ENCODE measurements around the gene KCTD4. TPM values are rescaled to one million over a fixed set of nuclear protein-coding genes. Genes with fewer than 3 reads are reported as not detected.
"Not testable (repeated sequence)": the region's sequence is repeated elsewhere in the genome, so short reads cannot be mapped to it uniquely, and the experiment has no call there.

KCTD4 gene
- total RNA-seq, 2 donors from 2014 or later: not detected

DNA sequence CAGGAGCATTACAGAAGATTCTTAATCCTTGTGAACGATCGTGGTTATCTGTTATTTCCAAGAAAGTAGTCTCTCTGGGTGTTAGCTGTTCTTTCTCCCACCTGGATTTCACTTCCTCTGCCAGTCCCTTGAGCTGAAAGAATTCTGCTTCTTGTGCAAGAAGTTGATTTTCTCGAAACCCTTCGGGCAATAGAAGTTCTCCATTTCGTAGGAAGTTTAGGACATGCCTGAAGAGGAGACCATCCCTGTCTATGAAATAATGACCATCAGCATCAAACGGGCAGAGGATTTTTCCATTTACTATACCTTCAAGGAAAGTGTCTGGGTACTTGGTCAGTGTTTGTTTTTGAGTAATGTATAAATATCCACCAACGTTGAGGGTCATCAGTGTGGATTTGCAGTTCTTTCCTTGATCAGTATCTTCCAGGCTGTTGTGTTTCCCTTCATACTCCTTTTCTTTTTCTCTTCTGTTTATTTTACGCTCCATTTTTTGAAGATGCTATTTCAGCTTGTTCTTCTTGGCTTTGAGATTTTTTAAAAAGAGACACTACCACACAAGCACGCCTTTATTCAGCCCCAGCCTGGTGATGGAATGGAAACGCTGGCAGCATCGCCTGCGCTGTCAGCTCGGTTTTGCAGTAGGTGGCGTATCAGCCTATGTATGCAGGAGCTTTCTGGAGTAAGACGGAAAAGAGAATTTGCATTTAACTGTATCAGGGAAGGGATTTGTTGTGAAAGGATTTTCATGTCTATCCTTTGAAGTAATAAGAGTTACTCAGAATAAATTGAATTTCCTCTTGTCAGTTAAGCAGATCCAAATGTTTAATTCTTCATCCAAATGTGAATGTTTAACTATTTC is 6.5 kb downstream of the KCTD4 start:
- ATAC-seq: no peak
- H3K27ac Mint-ChIP-seq: no peak overlapping the region
- no peaks in the 10 kb centered on the region for H3K9me3 Mint-ChIP-seq
- DNase-seq (ENCODE audit: low spot score in 2 of 2): no peak
- H3K36me3 Mint-ChIP-seq: peaks cover 0 to under 1% of the 10 kb centered on the region in 2 donors

DNA sequence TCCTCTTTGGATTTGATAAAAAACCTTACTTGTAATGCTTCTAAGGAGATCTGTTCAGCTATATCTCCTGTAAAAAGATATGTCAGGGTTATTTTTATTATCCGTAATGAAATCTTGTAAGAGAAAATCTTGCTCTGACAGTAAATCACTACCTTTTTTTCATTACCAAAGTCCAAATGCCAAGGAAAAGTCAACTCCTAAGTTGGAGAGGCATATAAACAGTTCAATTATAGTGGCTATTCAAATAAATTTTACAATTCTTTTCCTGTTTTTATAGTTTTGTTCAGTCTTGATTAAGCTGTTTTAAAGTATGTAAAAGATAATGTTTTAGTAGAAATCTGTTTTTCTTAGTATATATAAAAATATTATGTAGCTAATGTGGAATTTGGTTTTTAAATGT is 9.0 kb downstream of the KCTD4 start:
- DNase-seq (ENCODE audit: low spot score in 2 of 2): no peak
- no peaks in the 10 kb centered on the region for H3K9me3 Mint-ChIP-seq
- no peak overlapping the region for H3K27ac Mint-ChIP-seq

GRCh38 chr13:45189511-45189910 is 11.3 kb downstream of the KCTD4 start:
- not testable (repeated sequence) for ATAC-seq; H3K9me3 Mint-ChIP-seq; H3K27ac Mint-ChIP-seq; DNase-seq (ENCODE audit: low spot score in 2 of 2)
- H3K36me3 Mint-ChIP-seq: peaks cover 0 to 11% of the 10 kb centered on the region in 2 donors

More for the DNA sequence above, 9.0 kb downstream of the KCTD4 start:
- no peak for ATAC-seq
- peaks cover 0 to 11% of the 10 kb centered on the region in 2 donors for H3K36me3 Mint-ChIP-seq

DNA sequence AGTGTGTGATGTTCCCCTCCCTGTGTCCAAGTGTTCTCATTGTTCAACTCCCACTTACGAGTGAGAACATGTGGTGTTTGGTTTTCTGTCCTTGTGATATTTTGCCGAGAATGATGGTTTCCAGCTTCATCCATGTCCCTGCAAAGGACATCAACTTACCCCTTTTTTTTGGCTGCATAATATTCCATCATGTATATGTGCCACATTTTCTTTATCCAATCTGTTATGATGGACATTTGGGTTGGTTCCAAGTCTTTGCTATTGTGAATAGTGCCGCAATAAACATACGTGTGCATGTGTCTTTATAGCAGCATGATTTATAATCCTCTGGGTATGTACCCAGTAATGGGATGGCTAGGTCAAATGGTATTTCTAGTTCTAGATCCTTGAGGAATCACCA is 11.8 kb downstream of the KCTD4 start:
- not testable (repeated sequence) for DNase-seq (ENCODE audit: low spot score in 2 of 2); H3K27ac Mint-ChIP-seq; H3K9me3 Mint-ChIP-seq; ATAC-seq
- H3K36me3 Mint-ChIP-seq: peaks cover 0 to 11% of the 10 kb centered on the region in 2 donors

DNA sequence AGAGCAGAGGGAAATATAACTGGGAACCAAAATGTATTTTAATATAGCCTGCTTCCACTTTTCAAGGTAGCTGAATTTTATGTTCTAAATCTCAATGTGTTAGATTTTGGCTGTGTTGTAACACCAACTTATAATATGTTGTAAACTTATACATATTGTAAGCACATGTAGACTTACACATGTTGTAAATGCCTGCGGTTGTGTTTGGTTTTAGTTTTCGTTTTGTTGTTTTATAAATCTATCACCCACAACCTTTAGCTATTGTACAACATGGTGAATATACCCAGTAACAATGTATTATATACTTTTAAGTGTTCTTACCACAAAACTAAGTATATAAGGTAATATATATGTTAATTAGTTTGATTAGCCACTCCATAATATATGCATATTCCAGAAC is 15.6 kb downstream of the KCTD4 start:
- no peaks in the 10 kb centered on the region for H3K9me3 Mint-ChIP-seq
- DNase-seq (ENCODE audit: low spot score in 2 of 2): no peak
- H3K27ac Mint-ChIP-seq: no peak overlapping the region
- H3K36me3 Mint-ChIP-seq: peaks cover 10 to 19% of the 10 kb centered on the region in 2 donors
- ATAC-seq: no peak

- no peak overlapping the region for H3K27ac Mint-ChIP-seq
- DNase-seq (ENCODE audit: low spot score in 2 of 2): no peak
- ATAC-seq: no peak
- peaks cover 10 to 19% of the 10 kb centered on the region in 2 donors for H3K36me3 Mint-ChIP-seq
- H3K9me3 Mint-ChIP-seq: no peaks in the 10 kb centered on the region
Measured at GRCh38 chr13:45184693-45185092, 16.2 kb downstream of the KCTD4 start.

GRCh38 chr13:45180713-45181601 is 19.9 kb downstream of the KCTD4 start:
- peak in 1 of 2 donors; percentile 70 for ATAC-seq
- Mint-ChIP-seq H3K9me3 (no peaks in the 10 kb centered on the region), H3K27ac (peak overlapping the region in 1 of 2 donors; percentile 77), H3K36me3 (peaks cover 8 to 16% of the 10 kb centered on the region in 2 donors)
- no peak for DNase-seq (ENCODE audit: low spot score in 2 of 2)

DNA sequence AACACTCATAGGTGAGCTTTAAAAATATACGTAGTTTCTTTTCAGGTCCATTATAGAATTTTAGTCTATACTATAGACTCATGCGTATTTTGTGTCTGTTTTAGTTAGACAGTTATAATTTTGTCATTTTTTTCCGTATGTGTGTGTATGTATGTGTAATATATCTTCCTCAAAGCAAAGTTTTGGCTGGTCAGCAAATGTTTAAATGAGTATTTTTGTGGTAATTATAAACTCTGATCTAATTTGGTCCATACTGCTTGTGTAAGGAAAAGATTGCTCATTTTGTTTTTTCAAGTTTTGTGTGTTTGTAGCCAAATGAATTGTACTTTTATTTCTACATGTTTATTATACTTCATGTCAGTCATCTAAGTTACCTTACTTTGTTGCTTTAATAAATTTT is 20.5 kb downstream of the KCTD4 start:
- H3K27ac Mint-ChIP-seq: no peak overlapping the region
- H3K36me3 Mint-ChIP-seq: peaks cover 8 to 16% of the 10 kb centered on the region in 2 donors
- H3K9me3 Mint-ChIP-seq: no peaks in the 10 kb centered on the region
- no peak for DNase-seq (ENCODE audit: low spot score in 2 of 2)
- ATAC-seq: peak in 1 of 2 donors; percentile 30

DNA sequence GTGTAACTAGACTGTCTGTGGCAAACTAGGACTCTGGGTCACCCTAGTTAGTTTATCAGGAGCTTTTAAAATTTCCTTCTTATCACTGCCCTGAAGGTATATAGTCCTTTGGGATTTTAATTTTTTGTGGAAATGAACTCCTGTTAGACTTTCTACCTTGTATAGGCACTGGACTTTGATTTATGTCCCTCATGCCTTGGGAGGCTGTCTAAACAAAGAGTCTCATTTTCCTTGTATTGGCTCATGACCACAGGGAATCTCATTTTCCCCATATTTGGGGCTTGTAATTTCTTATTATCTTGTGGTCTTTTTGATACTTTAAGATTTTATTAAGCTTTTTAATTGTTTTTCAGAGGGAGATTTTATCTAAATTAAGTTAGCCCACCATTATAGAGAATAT is 21.4 kb downstream of the KCTD4 start:
- DNase-seq (ENCODE audit: low spot score in 2 of 2) (no peak), ATAC-seq (no peak)
- Mint-ChIP-seq H3K36me3 (peaks cover 8 to 16% of the 10 kb centered on the region in 2 donors), H3K9me3 (no peaks in the 10 kb centered on the region), H3K27ac (no peak overlapping the region)

GRCh38 chr13:45178349-45179162 is 22.3 kb downstream of the KCTD4 start:
- DNase-seq (ENCODE audit: low spot score in 2 of 2) (no peak), ATAC-seq (peak in 1 of 2 donors; percentile 78)
- Mint-ChIP-seq H3K27ac (peak overlapping the region in 1 of 2 donors; percentile 62), H3K9me3 (no peaks in the 10 kb centered on the region), H3K36me3 (peaks cover 8 to 16% of the 10 kb centered on the region in 2 donors)

GRCh38 chr13:45174478-45174877 is 26.4 kb downstream of the KCTD4 start:
- no peak for ATAC-seq
- Mint-ChIP-seq H3K9me3 (peaks cover 0 to 4% of the 10 kb centered on the region in 2 donors), H3K36me3 (peaks cover 17 to 18% of the 10 kb centered on the region in 2 donors), H3K27ac (no peak overlapping the region)
- DNase-seq (ENCODE audit: low spot score in 2 of 2): no peak

DNA sequence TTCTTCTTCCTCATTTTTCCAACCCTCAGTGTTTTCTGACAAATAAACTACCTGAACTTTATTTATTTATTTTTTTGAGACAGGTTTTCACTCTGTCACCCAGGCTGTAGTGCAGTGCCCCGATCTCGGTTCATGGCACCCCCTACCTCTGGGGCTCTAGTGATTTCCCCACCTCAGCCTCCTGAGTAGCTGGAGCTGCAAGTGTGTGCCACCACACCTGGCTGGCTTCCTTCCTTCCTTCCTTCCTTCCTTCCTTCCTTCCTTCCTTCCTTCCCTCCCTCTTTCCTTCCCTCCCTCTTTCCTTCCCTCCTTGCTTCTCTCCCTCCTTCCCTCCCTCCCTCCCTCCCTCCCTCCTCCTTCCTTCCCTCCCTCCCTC is 32.3 kb downstream of the KCTD4 start:
- no peak for ATAC-seq
- H3K9me3 Mint-ChIP-seq: peaks cover 0 to 4% of the 10 kb centered on the region in 2 donors
- no peak for DNase-seq (ENCODE audit: low spot score in 2 of 2)
- H3K27ac Mint-ChIP-seq: peak overlapping the region in 1 of 2 donors; percentile 72
- H3K36me3 Mint-ChIP-seq: peaks cover 13 to 29% of the 10 kb centered on the region in 2 donors

- DNase-seq (ENCODE audit: low spot score in 2 of 2) (no peak), ATAC-seq (no peak)
- H3K27ac Mint-ChIP-seq: no peak overlapping the region
- H3K9me3 Mint-ChIP-seq: peaks cover 0 to 4% of the 10 kb centered on the region in 2 donors
- peaks cover 12 to 23% of the 10 kb centered on the region in 2 donors for H3K36me3 Mint-ChIP-seq
Measured at GRCh38 chr13:45167611-45168554, 33.0 kb downstream of the KCTD4 start.

DNA sequence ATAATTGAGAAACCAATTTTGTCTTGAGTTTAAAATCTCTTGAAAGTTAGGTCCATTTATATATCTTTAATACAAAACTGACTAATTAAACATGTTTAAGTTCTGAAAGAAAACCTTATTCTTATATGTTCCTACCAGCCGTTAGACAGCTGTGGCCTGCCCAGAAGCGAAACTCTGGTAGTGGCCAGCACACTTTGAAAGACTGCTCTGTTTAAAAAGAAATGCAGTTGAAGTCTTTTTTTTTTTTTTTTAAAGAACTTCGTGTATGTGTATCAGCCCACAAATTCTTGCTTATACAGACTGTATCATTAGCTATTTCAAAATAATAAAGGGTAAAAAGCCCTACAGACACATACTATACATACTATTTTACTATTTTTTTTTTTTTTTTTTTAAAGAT is 34.0 kb downstream of the KCTD4 start:
- DNase-seq (ENCODE audit: low spot score in 2 of 2): no peak
- H3K9me3 Mint-ChIP-seq: peaks cover 0 to 4% of the 10 kb centered on the region in 2 donors
- ATAC-seq: no peak
- H3K27ac Mint-ChIP-seq: no peak overlapping the region
- H3K36me3 Mint-ChIP-seq: peaks cover 7 to 19% of the 10 kb centered on the region in 2 donors

- Mint-ChIP-seq H3K9me3 (peaks cover 0 to 9% of the 10 kb centered on the region in 2 donors), H3K27ac (no peak overlapping the region)
Measured at GRCh38 chr13:45162821-45163220, 38.0 kb downstream of the KCTD4 start.

More at GRCh38 chr13:45162821-45163220, 38.0 kb downstream of the KCTD4 start:
- DNase-seq (ENCODE audit: low spot score in 2 of 2) (no peak), ATAC-seq (peak; percentile 47 to 83)
- H3K36me3 Mint-ChIP-seq: peaks cover 14 to 27% of the 10 kb centered on the region in 2 donors

All from activated naive CD4-positive, alpha-beta T cell treated with anti-CD3 and anti-CD28 coated beads, Interleukin-2, amount 50 U/mL, for 72 hours (primary cell).